Stomach (tissue), 9 donors: Measurements from ENCODE around the gene PLCL2. TPM values are rescaled to one million over a fixed set of nuclear protein-coding genes. Genes with fewer than 3 reads are reported as not detected.

Experiments
- DNase-seq, 2 donors: peaks; one replicate each; pipeline versions ENCODE4 v3.0.0 to v3.0.0-alpha.2; 2013 to 2019
- H3K27ac ChIP-seq, 5 donors: fragments of 200-600 bp in 4 of 5; sonication (generic) in 4 of 5; one replicate each; pipeline ENCODE4 v1.5.1; 2013 to 2019; ENCODE audit warnings: mild to moderate bottlenecking in 1 of 5, moderate library complexity in 1 of 5
- H3K27me3 ChIP-seq, 3 donors: fragments of 200-600 bp; sonication (generic); one replicate each; pipeline ENCODE4 v1.5.1; 2017 to 2019; ENCODE audit warnings: mixed run types in 1 of 3
- H3K36me3 ChIP-seq, 4 donors: fragments of 200-600 bp; sonication (generic); 1 replicate in 3 of 4; 2 replicates in 1 of 4; pipeline ENCODE4 v1.5.1; 2016 to 2019
- H3K4me1 ChIP-seq, 4 donors: fragments of 200-600 bp; sonication (generic); one replicate each; pipeline ENCODE4 v1.5.1; 2016 to 2019
- H3K4me3 ChIP-seq, 4 donors: fragments of 200-600 bp; sonication (generic) in 3 of 4; one replicate each; pipeline ENCODE4 v1.5.1; 2016 to 2019; ENCODE audit warnings: mild to moderate bottlenecking in 1 of 4
- H3K9me3 ChIP-seq, 4 donors: fragments of 200-600 bp; sonication (generic); one replicate each; pipeline ENCODE4 v1.5.1; 2016 to 2019
- CTCF ChIP-seq, 7 experiments: fragments of 450-650 bp in 4 of 7; fragments of 200-600 bp in 3 of 7; sonication (generic) in 3 of 7; IDR thresholded peaks; one replicate each; pipeline ENCODE4 v1.5.1; 2016 to 2019; ENCODE audit warnings: antibody characterized with exemption in 7 of 7, control low read depth in 2 of 7, mild to moderate bottlenecking in 1 of 7
- EP300 ChIP-seq: sonication (generic); formaldehyde crosslinking; IDR thresholded peaks from one replicate; pipeline ENCODE4 v1.6.1; 2017; ENCODE audit warnings: antibody characterized with exemption
- POLR2A ChIP-seq, 4 donors: fragments of 450-650 bp; IDR thresholded peaks; one replicate each; pipeline ENCODE4 v1.6.1; 2016; ENCODE audit warnings: antibody characterized with exemption in 4 of 4, control low read depth in 2 of 4, mild to moderate bottlenecking in 1 of 4, moderate library complexity in 1 of 4
- POLR2AphosphoS5 ChIP-seq, 3 donors: sonication (generic); formaldehyde crosslinking; IDR thresholded peaks; one replicate each; pipeline ENCODE4 v1.6.1; 2016; ENCODE audit warnings: antibody characterized with exemption in 3 of 3
- WGBS, 5 donors: extraction: QIAGEN DNeasy Blood & Tissue Kit in 3 of 5; methylation state at CpG; one replicate each; pipeline versions ENCODE4 v1.1.5 to v1.1.7; 2013 to 2018; 5-methylcytosine and 5-hydroxymethylcytosine counted together
- intact Hi-C: fragments of 100-400 bp; cut with DNase I; formaldehyde crosslinking; loops from one replicate; pipeline ENCODE4 v1.15.1; 2023; ENCODE audit warnings: low total_unique reads
- polyA plus RNA-seq, 3 donors: library from polyadenylated mRNA; stranded (reverse); fragments of 200-250 nt; gene quantifications; one replicate each; pipeline ENCODE4 v1.2.3, GENCODE V29; 2013
- total RNA-seq, 5 donors: library from RNA; depleted of rRNA; stranded (reverse); fragments of >200 nt; gene quantifications; one replicate each; pipeline versions ENCODE4 v1.1.0 to v1.2.3, GENCODE V29; 2014 to 2016
- donor health status: healthy with polysubstance abuse.
- donor health status: Bipolar disorder and iron deficiency.
- donor health status: healthy.

Gene PLCL2
- total and polyA plus RNA-seq, 8 donors: 1.0 to 34.9 (median 5.7) TPM

GRCh38 chr3:17047162-17047561 is 162.4 kb downstream of the PLCL2 start:
- no peaks in the 10 kb centered on the region for H3K27me3 ChIP-seq
- H3K27ac ChIP-seq: no peak overlapping the region
- H3K36me3 ChIP-seq: peaks cover 0 to 23% (median 18%) of the 10 kb centered on the region in 4 donors
- no peak overlapping the region for H3K4me3 ChIP-seq
- no peaks in the 10 kb centered on the region for H3K4me1 ChIP-seq
- peaks cover 0 to 6% (median 3%) of the 10 kb centered on the region in 4 donors for H3K9me3 ChIP-seq
- intact Hi-C loops: no loop called here
- WGBS, 5 donors: 85 to 94% (median 91%) methylated on average over 4 of the region's 4 CpGs
- DNase-seq: no peak
- TF ChIP-seq EP300 (no peak), POLR2A (IDR thresholded peaks at IDR 0.05) (no peak), POLR2AphosphoS5 (IDR thresholded peaks at IDR 0.05) (no peak), CTCF (IDR thresholded peaks at IDR 0.05) (no peak)

GRCh38 chr3:17047894-17048293 is 163.1 kb downstream of the PLCL2 start:
- Histone ChIP-seq H3K27ac (no peak overlapping the region), H3K4me1 (no peaks in the 10 kb centered on the region), H3K9me3 (peaks cover 0 to 6% (median 3%) of the 10 kb centered on the region in 4 donors), H3K4me3 (no peak overlapping the region), H3K36me3 (peaks cover 0 to 23% (median 18%) of the 10 kb centered on the region in 4 donors), H3K27me3 (no peaks in the 10 kb centered on the region)
- no peak for DNase-seq
- intact Hi-C loops: no loop called here
- TF ChIP-seq EP300 (no peak), POLR2AphosphoS5 (IDR thresholded peaks at IDR 0.05) (no peak), CTCF (IDR thresholded peaks at IDR 0.05) (no peak), POLR2A (IDR thresholded peaks at IDR 0.05) (no peak)
- 89 to 95% (median 90%) methylated on average over 3 of the region's 3 CpGs for WGBS, 5 donors

- 94 to 97% (median 96%) methylated on average over 4 of the region's 4 CpGs for WGBS, 5 donors
- Histone ChIP-seq H3K27ac (no peak overlapping the region), H3K36me3 (peaks cover 0 to 23% (median 18%) of the 10 kb centered on the region in 4 donors), H3K4me1 (no peaks in the 10 kb centered on the region), H3K9me3 (peaks cover 0 to 13% (median 3%) of the 10 kb centered on the region in 4 donors), H3K4me3 (no peak overlapping the region), H3K27me3 (no peaks in the 10 kb centered on the region)
- TF ChIP-seq EP300 (no peak), POLR2AphosphoS5 (IDR thresholded peaks at IDR 0.05) (no peak), CTCF (IDR thresholded peaks at IDR 0.05) (no peak), POLR2A (IDR thresholded peaks at IDR 0.05) (no peak)
- intact Hi-C loops: no loop called here
- no peak for DNase-seq
Measured at GRCh38 chr3:17050071-17050470, 165.3 kb downstream of the PLCL2 start.

- 91 to 97% (median 94%) methylated on average over 2 of the region's 2 CpGs for WGBS, 5 donors
- H3K27me3 ChIP-seq: no peaks in the 10 kb centered on the region
- H3K36me3 ChIP-seq: peaks cover 0 to 20% (median 16%) of the 10 kb centered on the region in 4 donors
- TF ChIP-seq POLR2AphosphoS5 (IDR thresholded peaks at IDR 0.05): no peak
- no peak for TF ChIP-seq EP300
- no peak for TF ChIP-seq CTCF (IDR thresholded peaks at IDR 0.05)
- TF ChIP-seq POLR2A (IDR thresholded peaks at IDR 0.05): no peak
- no peak overlapping the region for H3K4me3 ChIP-seq
- no peaks in the 10 kb centered on the region for H3K4me1 ChIP-seq
- no peak overlapping the region for H3K27ac ChIP-seq
- intact Hi-C loops: no loop called here
- H3K9me3 ChIP-seq: peaks cover 0 to 13% (median 3%) of the 10 kb centered on the region in 4 donors
- DNase-seq: no peak
Measured at GRCh38 chr3:17050506-17050905, 165.8 kb downstream of the PLCL2 start.
